GM18907 (cell line): ENCODE measurements around the gene C6orf136.
"Not testable (repeated sequence)": the region's sequence is repeated elsewhere in the genome, so short reads cannot be mapped to it uniquely, and the experiment has no call there.

ENCODE experiments used
- ATAC-seq: cut with Tn5 transposase; IDR thresholded peaks from one replicate; pipeline ENCODE4 v1.9.1; 2021; ENCODE audit warnings: mild to moderate bottlenecking, moderate library complexity; ENCODE audit not compliant: unreplicated experiment

Gene C6orf136

DNA sequence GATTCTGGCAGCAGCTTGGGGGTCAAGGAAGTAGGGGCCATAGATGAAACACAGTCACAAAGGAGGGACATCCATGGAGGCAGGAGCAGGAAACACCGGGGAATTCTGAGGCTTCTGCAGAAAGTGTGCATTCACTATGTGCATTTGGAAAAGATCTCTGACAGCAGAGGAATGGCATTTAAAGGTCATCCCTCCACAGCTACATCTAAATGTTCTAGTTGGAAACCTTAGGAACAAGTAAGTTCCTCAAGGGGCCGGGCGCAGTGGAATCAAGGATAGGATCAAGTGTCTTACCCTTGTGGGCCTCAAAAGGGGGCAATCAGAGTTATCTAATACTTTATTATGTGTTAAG, 8.8 kb downstream of the C6orf136 start:
- no peak for ATAC-seq

DNA sequence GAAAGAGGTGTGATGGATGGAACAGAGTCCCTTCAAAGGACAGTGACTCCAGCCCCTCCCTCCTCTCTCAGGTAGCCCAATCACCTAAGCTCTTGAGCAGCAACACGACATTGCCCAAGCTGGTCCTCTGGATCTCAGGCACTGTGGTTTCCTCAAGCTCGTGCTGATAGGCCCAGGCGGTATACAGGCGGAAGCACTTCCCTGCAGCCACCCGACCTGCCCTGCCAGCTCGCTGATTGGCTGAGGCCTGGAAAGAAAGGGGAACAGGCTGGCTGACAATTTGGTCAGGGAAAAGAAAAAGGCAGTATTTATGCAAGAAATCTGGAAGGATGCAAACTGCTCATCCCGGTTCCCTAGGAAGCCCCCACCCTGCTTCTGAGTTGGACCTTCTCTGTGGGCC, 9.6 kb downstream of the C6orf136 start:
- ATAC-seq: no peak

DNA sequence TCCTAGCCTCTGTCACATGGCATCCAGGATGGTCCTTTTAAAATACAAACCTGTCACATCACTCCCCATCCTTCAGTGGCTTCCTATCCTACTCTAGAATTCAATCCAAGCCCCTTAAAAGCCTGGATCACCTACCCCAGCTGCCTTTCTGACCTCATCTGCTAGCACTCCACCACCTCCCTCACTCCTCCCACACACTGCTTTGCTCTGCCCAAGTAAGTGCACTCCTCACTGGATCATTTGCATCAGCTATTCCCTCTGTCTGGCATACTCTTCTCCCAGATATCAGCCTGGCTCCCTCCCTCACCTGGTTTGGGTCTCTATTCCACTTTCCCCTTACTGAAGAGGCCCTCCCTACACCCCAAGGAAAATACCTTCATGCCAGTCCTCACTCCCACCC, 10.5 kb downstream of the C6orf136 start:
- no peak for ATAC-seq

DNA sequence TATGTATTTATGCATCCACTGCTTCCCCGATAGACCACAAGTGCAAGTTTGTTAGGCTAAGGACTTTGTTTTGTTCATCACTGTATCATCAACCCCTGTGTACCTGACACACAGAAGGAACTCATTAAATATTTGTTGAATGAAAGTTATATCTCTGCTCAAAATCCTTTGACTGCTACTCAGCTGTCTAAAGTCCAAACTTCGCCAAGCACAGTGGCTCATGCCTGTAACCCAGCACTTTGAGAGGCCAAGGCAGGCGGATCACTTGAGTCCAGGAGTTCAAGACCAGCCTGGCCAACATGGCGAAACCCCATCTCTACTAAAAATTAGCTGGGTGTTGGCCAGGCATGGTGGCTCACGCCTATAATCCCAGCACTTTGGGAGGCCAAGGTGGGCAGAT, 11.0 kb downstream of the C6orf136 start:
- ATAC-seq: not testable (repeated sequence)

DNA sequence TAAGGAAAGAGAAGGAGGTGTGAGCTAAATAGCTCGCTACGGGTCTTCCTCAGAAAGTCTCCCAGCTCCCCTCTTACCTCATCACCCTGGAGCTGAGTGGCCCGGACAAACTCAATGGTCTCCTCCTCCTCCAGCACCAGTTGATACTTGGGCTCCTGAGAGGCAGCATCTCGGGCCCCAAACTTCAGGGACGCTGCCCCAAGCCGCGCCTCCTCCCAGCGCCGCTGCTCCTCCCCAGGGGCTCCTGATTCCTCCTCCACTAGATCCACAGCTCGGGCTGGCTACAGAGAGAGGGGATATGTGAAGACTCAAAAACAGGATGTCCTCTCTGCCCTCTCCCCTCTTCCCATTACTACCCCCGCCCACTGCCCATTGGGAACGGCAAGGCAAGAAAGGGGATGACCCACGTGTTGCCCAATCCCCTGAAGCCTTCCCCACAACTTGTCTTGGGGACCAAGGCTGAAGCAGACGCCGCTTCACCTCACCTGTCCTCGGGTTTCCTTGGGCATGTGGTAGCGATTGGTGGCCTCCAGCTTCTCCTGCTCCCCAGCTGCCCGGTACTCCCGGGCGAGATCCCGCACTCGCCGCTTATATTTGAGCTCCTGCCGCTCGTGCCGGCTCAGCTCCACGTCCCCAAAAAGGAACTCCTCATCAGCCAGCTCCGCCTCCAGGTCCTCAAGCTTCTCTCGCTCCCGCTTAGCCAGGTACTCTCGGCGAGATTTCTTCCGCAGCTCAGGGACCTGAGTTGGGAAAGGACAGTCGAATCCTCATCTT, 18.2 kb downstream of the C6orf136 start:
- ATAC-seq: no peak

DNA sequence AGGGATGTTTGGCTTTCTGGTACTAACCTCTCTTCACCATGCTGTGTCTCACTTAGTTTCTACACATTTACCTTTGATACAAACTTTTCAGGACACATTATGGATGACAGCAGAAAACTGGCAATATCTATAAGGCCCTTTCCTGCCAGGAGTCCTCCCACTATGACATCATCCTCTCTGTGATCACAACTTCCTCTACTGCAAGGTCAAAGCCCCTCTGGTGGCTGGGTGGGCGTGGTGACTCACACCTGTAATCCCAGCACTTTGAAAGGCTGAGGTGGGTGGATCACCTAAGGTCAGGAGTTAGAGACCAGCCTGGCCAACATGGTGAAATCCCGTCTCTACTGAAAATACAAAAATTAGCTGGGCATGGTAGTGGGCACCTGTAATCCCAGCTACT, 19.4 kb downstream of the C6orf136 start:
- not testable (repeated sequence) for ATAC-seq

DNA sequence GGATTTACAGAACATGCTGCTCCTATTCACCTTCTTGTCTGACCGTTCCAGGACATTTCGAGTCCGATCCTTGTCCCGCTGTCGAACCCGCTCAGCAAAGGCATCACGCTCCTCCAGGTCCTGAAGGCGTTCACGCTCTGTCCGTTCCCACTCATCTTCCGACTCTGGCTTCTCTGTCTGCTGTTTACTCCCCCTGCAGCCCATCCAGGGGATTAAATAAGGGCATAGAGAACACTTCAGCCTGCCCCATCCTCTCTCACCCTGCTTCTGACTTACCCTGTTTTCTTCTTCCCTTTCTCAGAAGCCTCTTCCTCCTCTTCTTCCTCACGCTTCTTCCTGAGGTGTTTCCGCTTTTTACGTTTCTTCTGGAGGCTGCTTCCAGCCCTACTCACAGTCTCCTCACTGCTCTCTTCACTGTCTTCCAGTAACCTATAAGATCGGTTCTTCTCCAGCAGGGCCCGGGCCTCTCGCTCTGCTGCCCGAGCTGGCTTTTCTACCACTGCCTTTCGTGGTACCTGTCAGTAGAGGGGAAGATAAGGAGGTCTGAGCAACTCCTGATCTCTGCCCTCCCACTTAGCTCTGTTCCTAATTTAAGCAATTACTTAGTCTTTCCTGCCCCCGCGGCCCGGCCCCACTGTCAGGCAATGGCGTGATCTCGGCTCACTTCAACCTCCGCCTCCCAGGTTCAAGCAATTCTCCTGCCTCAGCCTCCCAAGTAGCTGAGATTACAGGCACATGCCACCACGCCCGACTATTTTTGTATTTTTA, 24.0 kb downstream of the C6orf136 start:
- ATAC-seq: no peak

DNA sequence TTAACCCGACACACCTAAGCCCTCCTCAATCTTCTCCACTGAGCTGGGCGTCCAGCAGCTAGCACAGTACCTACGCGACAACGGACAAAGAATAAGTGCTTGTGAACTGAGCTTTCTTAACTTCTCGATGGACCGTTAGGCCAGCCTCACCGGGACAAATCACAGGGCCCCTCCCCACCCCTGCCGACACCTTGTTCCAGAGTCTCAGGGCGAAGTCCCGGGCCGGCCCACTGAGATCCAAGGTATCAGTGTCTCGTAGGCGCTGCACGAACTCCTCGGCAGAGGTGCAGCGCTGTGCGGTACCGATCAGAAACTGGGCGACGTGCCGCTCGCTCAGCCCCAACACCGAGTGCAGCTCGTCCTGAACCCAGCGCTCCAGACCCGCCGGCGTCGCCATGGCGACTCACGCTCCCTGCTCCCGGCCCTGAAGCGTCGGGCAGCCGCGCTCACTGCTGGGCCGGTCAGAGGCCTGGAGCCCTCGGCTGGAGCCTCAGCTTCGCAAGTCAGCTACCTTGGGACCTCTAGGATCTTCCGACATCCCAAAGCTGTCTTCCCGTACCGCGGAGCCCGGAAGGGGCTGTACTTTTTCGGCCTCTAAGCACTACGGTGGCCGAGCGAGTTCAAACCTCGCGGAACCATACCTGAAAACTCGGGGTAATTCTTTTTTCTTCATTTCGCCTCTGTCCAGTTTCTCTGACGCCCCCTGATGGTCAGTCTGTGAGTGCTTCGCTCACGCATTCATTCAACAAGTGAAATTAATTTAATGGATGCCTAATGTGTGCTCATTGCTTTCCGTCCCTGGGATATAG, 25.7 kb downstream of the C6orf136 start, which contains the start of gene DHX16:
Gene DHX16 (minus strand): TSS at position 562 of the 809 bp plus-strand sequence. CDS start 165 bp downstream, at position 397.
- ATAC-seq: peak; percentile 77

DNA sequence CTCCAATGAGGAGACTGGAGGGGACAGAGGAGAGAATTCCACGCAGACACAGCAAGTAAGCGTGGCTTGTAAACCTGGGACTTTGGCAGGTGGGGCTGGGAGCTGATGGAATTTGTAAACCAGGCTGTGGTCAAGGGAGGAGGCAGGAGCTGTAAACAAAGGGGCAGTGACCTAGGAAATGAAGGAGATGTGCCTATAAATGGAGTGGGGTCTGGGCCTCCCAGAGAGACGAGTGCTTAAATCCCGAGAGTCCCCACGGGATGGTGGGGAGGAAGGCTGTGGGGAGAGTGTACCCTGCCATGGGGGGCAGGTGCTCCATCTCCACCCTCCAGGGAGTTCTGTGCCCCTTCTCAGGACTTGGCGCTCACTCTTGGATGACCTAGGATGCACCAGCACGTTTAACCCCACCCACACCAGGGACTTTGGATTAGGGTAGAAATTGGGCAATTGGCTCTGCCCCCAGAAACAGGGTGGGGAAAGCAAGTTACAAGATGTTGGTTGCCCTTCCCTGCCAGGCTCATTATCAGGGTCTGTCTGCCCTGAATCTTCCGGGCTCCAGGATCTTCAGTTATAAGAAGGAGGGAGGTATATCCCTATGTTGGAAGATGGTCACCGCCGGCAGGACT, 29.8 kb downstream of the C6orf136 start:
- no peak for ATAC-seq

DNA sequence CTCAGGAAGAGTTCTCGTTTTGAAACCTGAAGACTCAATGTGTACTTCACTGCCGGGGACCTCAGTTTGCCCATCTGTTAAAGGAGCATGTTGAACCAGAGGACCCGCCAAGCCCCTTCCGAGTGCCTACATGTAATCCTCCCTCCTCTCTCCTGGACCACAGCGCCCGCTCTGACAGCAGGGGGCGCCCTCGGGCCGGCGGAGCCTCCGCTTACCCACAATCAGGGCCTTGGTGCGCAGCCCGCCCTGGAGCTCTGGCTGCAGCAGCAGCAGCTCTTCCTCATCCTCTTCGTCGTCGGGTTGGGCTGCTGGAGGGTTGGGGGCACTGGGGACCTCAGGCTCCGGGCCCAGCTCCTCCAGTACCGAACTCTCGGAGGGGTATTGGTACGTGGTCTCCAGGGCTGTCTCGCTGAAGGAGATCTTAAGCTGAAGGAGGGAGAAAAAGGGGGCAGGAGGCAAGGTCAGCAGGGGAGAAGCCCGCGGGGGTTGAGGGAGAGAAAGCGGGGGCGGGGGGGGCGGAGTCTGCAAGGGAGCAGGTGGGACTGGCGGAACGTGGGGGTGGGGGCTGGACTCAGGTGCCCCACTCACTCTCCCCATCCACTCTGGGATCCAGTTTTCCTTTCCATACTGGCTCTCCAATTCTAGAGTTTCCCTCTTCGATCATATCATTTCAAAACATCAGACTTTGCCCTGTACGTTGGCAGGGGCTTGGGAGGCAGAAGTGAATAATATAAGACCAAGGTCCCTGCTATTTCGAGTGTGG, 32.2 kb downstream of the C6orf136 start:
- ATAC-seq: peak; percentile 40

DNA sequence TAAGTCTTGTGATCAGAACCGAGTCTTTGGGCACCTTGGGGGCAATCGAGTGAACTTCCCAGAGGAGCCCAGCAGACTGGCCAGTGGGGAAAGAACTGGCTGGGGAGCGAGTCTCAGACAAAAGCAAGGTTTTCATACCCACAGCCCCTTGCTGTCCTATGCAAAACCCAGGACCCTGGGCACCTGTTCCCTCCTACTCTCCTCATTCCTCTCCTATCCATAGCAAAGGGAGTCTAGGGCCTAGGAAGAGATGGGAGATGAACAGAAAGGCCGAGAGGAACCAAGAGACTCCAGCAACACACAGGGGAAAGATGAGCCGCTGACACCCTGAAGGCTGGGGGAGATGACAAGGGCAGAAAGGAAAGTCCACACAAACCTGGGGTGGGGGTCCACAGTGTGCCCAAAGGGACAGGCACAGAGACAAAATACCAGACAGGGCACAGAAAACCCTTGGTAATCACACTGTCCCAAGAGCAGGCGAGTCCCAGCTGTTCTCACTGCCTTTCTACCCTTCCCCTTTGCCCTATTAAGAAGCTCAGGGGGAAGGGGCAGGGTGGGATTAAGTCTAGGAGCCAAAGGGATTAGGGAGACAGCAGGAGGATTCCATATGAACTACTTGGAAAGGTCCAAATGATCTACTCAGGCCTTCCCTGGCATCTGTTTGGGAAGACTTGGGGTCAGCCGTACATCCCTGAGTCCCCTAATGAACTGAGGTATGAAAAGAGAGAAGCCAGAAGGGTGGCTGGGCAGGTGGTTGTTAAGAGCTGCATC, 33.0 kb downstream of the C6orf136 start:
- no peak for ATAC-seq

DNA sequence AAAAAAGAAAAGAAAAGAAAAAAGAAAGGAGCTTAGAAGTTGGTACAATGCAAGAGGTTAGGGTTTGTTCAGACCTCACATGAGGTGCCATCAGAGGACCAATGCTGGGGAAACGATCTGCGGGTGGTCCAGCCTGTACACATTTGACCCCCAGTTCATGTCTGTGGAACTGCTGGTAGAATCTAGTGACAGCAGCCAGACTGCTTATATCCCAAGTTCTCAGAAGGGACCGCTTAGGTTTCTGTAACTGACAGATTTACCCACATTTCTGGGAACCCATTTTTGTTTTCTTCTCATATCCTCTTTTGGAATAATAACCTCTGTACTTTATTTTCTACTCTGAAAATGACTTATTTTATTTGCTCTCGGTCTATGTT, 34.8 kb downstream of the C6orf136 start:
- ATAC-seq: no peak

DNA sequence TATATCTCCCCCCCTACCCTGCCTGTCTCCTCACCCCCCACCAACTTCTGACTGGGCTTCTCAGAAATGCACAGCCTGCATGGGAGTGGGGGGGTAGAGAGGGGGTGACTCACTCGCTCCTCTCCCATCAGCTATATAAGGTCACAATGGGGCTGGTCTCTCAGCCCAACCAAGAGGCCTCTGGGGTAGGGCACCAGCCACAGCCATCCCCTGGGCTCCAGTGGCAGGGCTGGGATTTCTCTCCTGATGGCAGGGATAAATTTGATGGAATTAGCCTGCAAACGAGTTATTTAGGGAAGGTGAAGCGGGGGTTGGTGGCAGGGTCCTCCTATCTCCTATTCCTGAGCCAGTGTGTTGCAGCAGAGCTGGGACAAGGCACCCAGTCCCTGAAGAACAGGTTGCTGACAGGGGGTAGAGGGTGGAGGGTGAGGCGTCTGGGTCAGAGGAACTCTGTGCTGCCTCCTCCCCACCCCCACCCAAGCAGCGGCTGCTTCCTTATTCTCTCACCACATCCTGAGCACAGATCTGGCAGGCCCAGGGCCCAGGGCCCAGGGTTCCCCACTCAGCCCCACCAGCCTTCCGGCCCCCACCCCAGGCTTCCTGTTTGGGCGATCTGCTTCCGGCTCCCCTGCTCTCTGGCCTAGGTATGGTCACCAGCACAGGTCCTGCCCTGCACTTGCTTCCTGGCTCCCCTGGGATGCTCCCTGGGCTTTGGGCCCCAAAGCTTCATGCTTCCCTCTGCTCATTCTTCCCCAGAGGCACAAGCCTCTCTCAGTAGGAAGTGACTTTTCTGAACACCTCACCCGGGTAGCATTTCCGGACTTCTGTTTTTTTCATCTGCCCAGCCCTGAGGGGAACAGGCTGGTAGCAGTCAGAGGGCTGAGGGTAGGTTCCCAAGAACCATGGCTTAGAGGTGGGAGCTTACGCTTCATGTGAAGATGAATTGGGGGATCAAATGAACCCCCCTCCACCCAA, 35.5 kb downstream of the C6orf136 start:
- peak; percentile 35 for ATAC-seq

DNA sequence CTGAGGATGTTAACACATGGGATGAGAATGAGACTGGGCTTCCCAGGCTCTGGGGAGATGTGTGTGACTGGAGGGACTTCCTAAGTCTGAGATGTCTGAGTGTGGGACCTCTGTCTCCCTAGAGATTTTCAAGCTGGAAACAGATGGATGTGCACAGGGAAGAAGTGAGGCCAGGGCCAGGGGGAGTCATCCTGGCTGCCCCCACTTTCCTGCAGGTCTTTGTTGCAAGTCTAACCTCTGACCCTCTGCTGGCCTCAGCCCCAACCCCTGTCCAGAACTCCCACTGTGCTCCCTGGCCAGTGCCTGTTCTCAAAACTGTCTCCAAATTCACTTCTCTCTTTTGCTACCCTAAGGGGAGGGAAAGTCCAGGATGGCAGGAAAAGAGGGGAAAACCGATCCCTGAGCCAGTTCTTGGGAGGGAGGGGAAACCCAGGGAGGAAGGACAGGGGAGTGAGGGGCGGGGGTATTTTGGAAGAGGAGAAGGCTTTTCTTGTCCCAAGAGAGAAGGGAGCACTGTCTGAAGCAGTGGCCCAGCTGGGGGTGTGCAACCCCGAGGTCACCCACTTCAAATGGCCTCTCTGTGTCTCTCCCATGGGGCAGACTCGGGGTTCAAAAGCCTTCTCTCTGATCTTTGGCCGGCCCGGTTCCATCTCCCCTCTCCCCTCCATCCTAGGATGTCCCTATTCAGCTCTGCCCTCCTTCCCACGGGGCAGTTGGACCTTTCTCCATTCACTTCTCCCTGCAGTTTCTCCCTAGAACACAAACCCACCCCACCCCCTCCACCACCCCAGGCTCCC, 36.4 kb downstream of the C6orf136 start:
- no peak for ATAC-seq

DNA sequence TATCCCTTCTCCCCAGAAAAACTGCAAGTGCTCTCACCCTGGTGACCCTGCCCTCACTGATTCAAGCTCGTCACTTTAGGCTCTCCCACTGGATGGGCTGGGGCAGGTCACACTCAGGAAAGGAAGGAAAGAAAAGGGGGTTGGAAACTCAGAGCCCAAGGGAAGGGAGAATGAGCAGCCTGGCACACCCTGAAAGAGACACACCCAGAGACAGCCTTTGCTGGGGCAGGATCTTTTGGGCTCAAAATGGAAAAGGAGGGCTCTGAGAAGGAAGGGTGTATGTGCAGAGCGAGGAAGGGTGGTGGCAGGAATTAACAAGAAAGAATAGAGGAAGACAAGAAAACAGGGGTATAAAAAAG, 37.0 kb downstream of the C6orf136 start:
- ATAC-seq: no peak

DNA sequence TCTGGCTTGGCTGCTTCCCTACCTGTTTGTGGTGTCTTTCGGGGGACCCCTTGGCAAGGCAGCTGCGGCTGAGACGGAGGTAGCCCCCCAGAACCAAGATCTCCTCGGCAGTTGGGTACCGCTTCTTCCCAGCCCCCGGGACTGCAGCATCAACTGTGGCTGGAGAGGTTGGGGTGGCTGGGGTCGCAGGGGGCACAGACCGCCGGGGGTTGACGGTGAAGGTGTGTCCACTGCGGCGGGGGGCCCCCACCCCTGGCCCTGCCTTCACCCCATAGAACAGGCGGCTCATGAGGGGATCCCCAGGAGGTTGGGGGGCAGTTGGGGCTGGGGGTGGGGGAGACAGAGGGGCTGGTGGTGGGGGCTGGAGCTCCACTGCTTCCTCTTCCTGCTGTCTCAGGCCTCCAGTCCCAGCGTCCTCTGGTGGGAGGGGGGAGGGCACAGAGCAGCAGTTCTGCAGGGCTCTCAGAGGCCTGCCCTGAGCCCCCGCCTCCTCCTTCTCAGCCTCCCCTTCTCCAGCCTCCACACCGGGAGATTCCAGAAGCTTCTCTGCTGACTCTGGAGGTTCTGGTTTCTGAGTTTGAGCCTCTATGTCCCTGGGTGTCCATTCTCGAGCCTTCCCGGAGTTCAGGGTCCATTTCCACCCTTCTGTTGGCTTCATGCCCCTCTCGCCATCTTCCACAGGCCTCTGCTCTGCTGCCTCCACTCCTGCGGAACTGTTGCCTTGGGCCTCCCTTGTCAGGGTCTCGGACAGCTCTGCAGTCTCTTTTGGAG, 37.6 kb downstream of the C6orf136 start:
- no peak for ATAC-seq
